B cell (primary cell): ENCODE measurements around the gene OR9G1. TPM values are rescaled to one million over a fixed set of nuclear protein-coding genes. Genes with fewer than 3 reads are reported as not detected.

ENCODE experiments used
- ATAC-seq: fragments of 200-7000 bp; cut with Tn5 transposase; one replicate; pipeline ENCODE4 v1.10.0; 2021; ENCODE audit warnings: low read depth, mild to moderate bottlenecking, moderate number of reproducible peaks, moderate library complexity
- CTCF ChIA-PET: fragments of 350-600 bp; sonication (Branson Sonifier 250); formaldehyde crosslinking; loops from one replicate; lab custom pipeline; 2021; ENCODE audit warnings: antibody characterized with exemption, inconsistent platforms; lab: Charles Lee
- POLR2A ChIA-PET: fragments of 350-600 bp; sonication (Branson Sonifier 250); formaldehyde crosslinking; loops from one replicate; lab custom pipeline; 2021; ENCODE audit warnings: antibody characterized with exemption; lab: Charles Lee
- DNase-seq: peaks from one replicate; pipeline ENCODE4 v3.0.0; 2013
- H2AFZ ChIP-seq: 2 replicates; pipeline ENCODE4 v1.6.1; 2012; ENCODE audit warnings: mild to moderate bottlenecking, low read depth, low read length; ENCODE audit not compliant: insufficient read depth, poor library complexity, severe bottlenecking
- H3K27ac ChIP-seq, 2 donors: 1 replicate in 1 of 2; 2 replicates in 1 of 2; pipeline ENCODE4 v1.5.1; 2012 to 2013; ENCODE audit warnings: low read length in 2 of 2, mild to moderate bottlenecking in 2 of 2, moderate library complexity in 1 of 2
- H3K27me3 ChIP-seq, 4 experiments: fragments of 200-600 bp in 1 of 4; sonication (generic) in 1 of 4; replicated peaks in 1 of 4; 1 replicate in 2 of 4; 2 replicates in 2 of 4; pipeline versions ENCODE4 v1.6.1 to v1.7.0; 2013 to 2016; ENCODE audit warnings: low read length in 3 of 4, mild to moderate bottlenecking in 2 of 4, mixed read lengths in 1 of 4, moderate library complexity in 1 of 4; ENCODE audit not compliant: insufficient read depth in 4 of 4, control insufficient read depth in 3 of 4; ENCODE audit errors: control extremely low read depth in 1 of 4
- H3K36me3 ChIP-seq, 2 experiments: replicated peaks in 1 of 2; 1 replicate in 1 of 2; 2 replicates in 1 of 2; pipeline versions ENCODE4 v1.6.1 to v1.7.1; 2013; ENCODE audit warnings: low read length in 1 of 2; ENCODE audit not compliant: insufficient read depth in 2 of 2, control insufficient read depth in 1 of 2; ENCODE audit errors: control extremely low read depth in 1 of 2, extremely low read depth in 1 of 2
- H3K4me1 ChIP-seq, 2 donors: fragments of 200-600 bp in 1 of 2; sonication (generic) in 1 of 2; 1 replicate in 1 of 2; 2 replicates in 1 of 2; pipeline versions ENCODE4 v1.5.1 to v1.6.1; 2013 to 2017; ENCODE audit warnings: low read length in 2 of 2; ENCODE audit not compliant: control insufficient read depth in 2 of 2, insufficient read depth in 2 of 2
- H3K4me2 ChIP-seq: replicated peaks from 2 replicates; pipeline ENCODE3; 2012; ENCODE audit warnings: mild to moderate bottlenecking, low read depth, low read length; ENCODE audit not compliant: poor library complexity, severe bottlenecking
- H3K4me3 ChIP-seq, 5 experiments: fragments of 200-600 bp in 1 of 5; sonication (generic) in 1 of 5; 1 replicate in 3 of 5; 2 replicates in 2 of 5; pipeline versions ENCODE4 v1.5.1 to v1.7.0; 2011 to 2016; ENCODE audit warnings: low read length in 4 of 5, mild to moderate bottlenecking in 4 of 5, low read depth in 2 of 5, control low read depth in 1 of 5, moderate library complexity in 1 of 5; ENCODE audit not compliant: insufficient read depth in 1 of 5; ENCODE audit errors: control extremely low read depth in 1 of 5, extremely low read depth in 1 of 5
- H3K79me2 ChIP-seq: fragments of 200-600 bp; sonication (generic); one replicate; pipeline ENCODE4 v1.6.0; 2016; ENCODE audit warnings: low read length; ENCODE audit not compliant: control insufficient read depth, insufficient read depth
- H3K9ac ChIP-seq: fragments of 200-600 bp; sonication (generic); 2 replicates; pipeline ENCODE4 v1.6.1; 2017; ENCODE audit warnings: mild to moderate bottlenecking, low read length, moderate library complexity
- H3K9me3 ChIP-seq, 3 donors: one replicate each; pipeline versions ENCODE4 v1.6.1 to v1.7.1; 2013; ENCODE audit warnings: low read length in 2 of 3; ENCODE audit not compliant: control insufficient read depth in 2 of 3, insufficient read depth in 1 of 3; ENCODE audit errors: control extremely low read depth in 1 of 3
- H4K20me1 ChIP-seq: 2 replicates; pipeline ENCODE4 v1.6.0; 2012; ENCODE audit warnings: mild to moderate bottlenecking, low read length; ENCODE audit not compliant: insufficient read depth, control insufficient read depth, poor library complexity, severe bottlenecking
- H3K27ac Mint-ChIP-seq: one replicate; pipeline ENCODE4 v1.8.0; 2021; ENCODE audit warnings: mixed read lengths
- H3K27me3 Mint-ChIP-seq: one replicate; pipeline ENCODE4 v1.8.0; 2021; ENCODE audit warnings: mixed read lengths
- H3K4me1 Mint-ChIP-seq: one replicate; pipeline ENCODE4 v1.8.0; 2021; ENCODE audit warnings: mixed read lengths
- H3K4me3 Mint-ChIP-seq: one replicate; pipeline ENCODE4 v1.8.0; 2021; ENCODE audit warnings: mixed read lengths
- H3K9me3 Mint-ChIP-seq: one replicate; pipeline ENCODE4 v1.8.0; 2022; ENCODE audit warnings: mixed read lengths; ENCODE audit not compliant: insufficient read depth
- EZH2 ChIP-seq: IDR thresholded peaks from 2 replicates; pipeline ENCODE4 v1.6.1; 2012; ENCODE audit warnings: borderline replicate concordance, low read depth, mild to moderate bottlenecking, moderate library complexity, low read length; ENCODE audit not compliant: insufficient read depth, poor library complexity, severe bottlenecking
- WGBS: methylation state at CpG from one replicate; pipeline ENCODE4 v1.1.5; 2013; ENCODE audit warnings: missing lambda C conversion rate; ENCODE audit not compliant: insufficient coverage; 5-methylcytosine and 5-hydroxymethylcytosine counted together
- intact Hi-C: fragments of 100-400 bp; cut with micrococcal nuclease; formaldehyde crosslinking; loops from one replicate; pipeline ENCODE4 v1.10.0; 2022
- polyA plus RNA-seq: library from polyadenylated mRNA; depleted of rRNA; stranded (reverse); fragments of >200 nt; gene quantifications from 2 replicates; pipeline ENCODE4 v1.2.3, GENCODE V29; 2012
- total RNA-seq, 2 donors: library from RNA; stranded (reverse); fragments of 120-200 nt in 1 of 2; gene quantifications; 1 replicate in 1 of 2; 2 replicates in 1 of 2; pipeline versions ENCODE4 v1.2.3 to v1.2.4, GENCODE V29; 2013 to 2022
- TF ChIP-seq, protein P1 (sequence below): fragments of 200-600 bp; IDR thresholded peaks from one replicate; pipeline ENCODE4 v1.8.0; 2022; ENCODE audit warnings: antibody characterized with exemption, mild to moderate bottlenecking

Gene OR9G1
- total and polyA plus RNA-seq, 2 donors (not counting 1 experiment from before 2014, with no cell fraction given) = not detected

GRCh38 chr11:56706486-56706885 lies 7.6 kb downstream of the OR9G1 start:
- Mint-ChIP-seq H3K27me3 (no peaks in the 10 kb centered on the region), H3K4me3 (no peak overlapping the region), H3K4me1 (no peaks in the 10 kb centered on the region), H3K9me3 (peaks cover 5% of the 10 kb centered on the region), H3K27ac (no peak overlapping the region)
- ChIA-PET POLR2A (no interaction called here), CTCF (no interaction called here)
- H3K4me3 ChIP-seq = no peak overlapping the region
- H3K9ac ChIP-seq = no peak overlapping the region
- H3K79me2 ChIP-seq = no peaks in the 10 kb centered on the region
- no CpG with 5 or more reads among the region's 2 CpGs for WGBS
- no peak overlapping the region for H3K4me2 ChIP-seq
- no peaks in the 10 kb centered on the region for H3K36me3 ChIP-seq
- no peaks in the 10 kb centered on the region for H4K20me1 ChIP-seq
- H3K4me1 ChIP-seq = no peaks in the 10 kb centered on the region
- no peak overlapping the region for H3K27ac ChIP-seq
- ATAC-seq (no peak), DNase-seq (no peak)
- intact Hi-C loops = no loop called here
- H2AFZ ChIP-seq = no peak overlapping the region
- TF ChIP-seq EZH2 = no peak
- TF ChIP-seq, protein P1, sequence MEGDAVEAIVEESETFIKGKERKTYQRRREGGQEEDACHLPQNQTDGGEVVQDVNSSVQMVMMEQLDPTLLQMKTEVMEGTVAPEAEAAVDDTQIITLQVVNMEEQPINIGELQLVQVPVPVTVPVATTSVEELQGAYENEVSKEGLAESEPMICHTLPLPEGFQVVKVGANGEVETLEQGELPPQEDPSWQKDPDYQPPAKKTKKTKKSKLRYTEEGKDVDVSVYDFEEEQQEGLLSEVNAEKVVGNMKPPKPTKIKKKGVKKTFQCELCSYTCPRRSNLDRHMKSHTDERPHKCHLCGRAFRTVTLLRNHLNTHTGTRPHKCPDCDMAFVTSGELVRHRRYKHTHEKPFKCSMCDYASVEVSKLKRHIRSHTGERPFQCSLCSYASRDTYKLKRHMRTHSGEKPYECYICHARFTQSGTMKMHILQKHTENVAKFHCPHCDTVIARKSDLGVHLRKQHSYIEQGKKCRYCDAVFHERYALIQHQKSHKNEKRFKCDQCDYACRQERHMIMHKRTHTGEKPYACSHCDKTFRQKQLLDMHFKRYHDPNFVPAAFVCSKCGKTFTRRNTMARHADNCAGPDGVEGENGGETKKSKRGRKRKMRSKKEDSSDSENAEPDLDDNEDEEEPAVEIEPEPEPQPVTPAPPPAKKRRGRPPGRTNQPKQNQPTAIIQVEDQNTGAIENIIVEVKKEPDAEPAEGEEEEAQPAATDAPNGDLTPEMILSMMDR = no peak
- H3K27me3 ChIP-seq = no peaks in the 10 kb centered on the region
- H3K9me3 ChIP-seq = peaks cover 0 to 14% (median 0%) of the 10 kb centered on the region in 3 donors

DNA sequence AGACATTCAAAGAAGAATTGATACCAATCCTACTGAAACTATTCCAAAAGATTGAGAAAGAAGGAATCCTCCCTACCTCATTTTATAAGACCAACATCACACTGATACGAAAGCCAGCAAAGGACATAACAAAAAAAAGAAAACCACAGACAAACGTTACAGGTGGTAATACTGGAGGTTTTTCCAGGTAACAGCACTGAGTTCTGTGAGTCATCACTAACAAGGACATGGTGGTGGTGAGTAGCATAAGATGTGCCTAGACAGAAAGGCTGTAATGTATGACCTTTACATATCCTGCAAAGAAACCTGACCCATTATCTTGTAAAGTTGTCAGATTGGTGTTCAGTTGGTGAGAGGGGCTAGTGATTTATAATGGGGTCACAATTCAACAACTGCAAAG lies 15.3 kb downstream of the OR9G1 start:
- Histone ChIP-seq H3K36me3 (no peaks in the 10 kb centered on the region), H4K20me1 (no peaks in the 10 kb centered on the region), H2AFZ (no peak overlapping the region), H3K4me3 (no peak overlapping the region), H3K27ac (no peak overlapping the region), H3K9me3 (no peaks in the 10 kb centered on the region), H3K4me1 (no peaks in the 10 kb centered on the region), H3K9ac (no peak overlapping the region), H3K79me2 (no peaks in the 10 kb centered on the region), H3K4me2 (no peak overlapping the region), H3K27me3 (no peaks in the 10 kb centered on the region)
- no peaks in the 10 kb centered on the region for H3K27me3 Mint-ChIP-seq
- DNase-seq = no peak
- intact Hi-C loops = no loop called here
- no peaks in the 10 kb centered on the region for H3K4me1 Mint-ChIP-seq
- POLR2A ChIA-PET = no interaction called here
- TF ChIP-seq EZH2 = no peak
- ATAC-seq = no peak
- H3K4me3 Mint-ChIP-seq = no peak overlapping the region
- CTCF ChIA-PET = no interaction called here
- H3K9me3 Mint-ChIP-seq = no peaks in the 10 kb centered on the region
- H3K27ac Mint-ChIP-seq = no peak overlapping the region
- WGBS = no CpG with 5 or more reads among the region's 2 CpGs
